SJSA1 (cell line): Measurements from ENCODE around the gene FER. TPM values are rescaled to one million over a fixed set of nuclear protein-coding genes. Genes with fewer than 3 reads are reported as not detected.

ENCODE experiments used
- DNase-seq, 2 experiments: peaks; one replicate each; pipeline ENCODE4 v3.0.0-alpha.2; 2015 to 2020; ENCODE audit warnings: low spot score in 2 of 2, low read depth in 1 of 2
- H3K27ac ChIP-seq: fragments of 250-450 bp; sonication (Bioruptor Pico); 2 replicates; pipeline ENCODE4 v1.5.1; 2020; ENCODE audit warnings: mild to moderate bottlenecking, moderate library complexity
- H3K27me3 ChIP-seq: fragments of 250-450 bp; sonication (Bioruptor Pico); replicated peaks from 2 replicates; pipeline ENCODE4 v1.5.1; 2020; ENCODE audit warnings: mild to moderate bottlenecking, moderate library complexity
- H3K36me3 ChIP-seq: fragments of 250-450 bp; sonication (Bioruptor Pico); 2 replicates; pipeline ENCODE4 v1.5.1; 2020; ENCODE audit warnings: mild to moderate bottlenecking
- H3K4me1 ChIP-seq: fragments of 250-450 bp; sonication (Bioruptor Pico); replicated peaks from 2 replicates; pipeline ENCODE4 v1.6.1; 2021; ENCODE audit warnings: mild to moderate bottlenecking
- H3K4me3 ChIP-seq: fragments of 250-450 bp; sonication (Bioruptor Pico); 2 replicates; pipeline ENCODE4 v1.5.1; 2020; ENCODE audit warnings: mild to moderate bottlenecking
- H3K9me3 ChIP-seq: fragments of 250-450 bp; sonication (Bioruptor Pico); replicated peaks from 2 replicates; pipeline ENCODE4 v1.5.1; 2020; ENCODE audit warnings: mild to moderate bottlenecking
- total RNA-seq: library from RNA; depleted of rRNA; stranded (reverse); fragments of >200 nt; shearing (Covaris generic); gene quantifications from 2 replicates; pipeline ENCODE4 v1.2.3, GENCODE V29; 2014

Gene FER
- total RNA-seq, 1 experiment from 2014 or later: 31.2 TPM

- no peaks in the 10 kb centered on the region for H3K9me3 ChIP-seq
- no peak for DNase-seq
Measured at GRCh38 chr5:109173036-109173794, 425.5 kb downstream of the FER start.

GRCh38 chr5:109177227-109177626 lies 429.5 kb downstream of the FER start:
- H3K4me1 ChIP-seq: no peaks in the 10 kb centered on the region
- no peak for DNase-seq
- no peaks in the 10 kb centered on the region for H3K36me3 ChIP-seq
- H3K4me3 ChIP-seq: no peak overlapping the region
- H3K9me3 ChIP-seq: no peaks in the 10 kb centered on the region
- no peaks in the 10 kb centered on the region for H3K27me3 ChIP-seq
- H3K27ac ChIP-seq: no peak overlapping the region

More at GRCh38 chr5:109173036-109173794, 425.5 kb downstream of the FER start:
- Histone ChIP-seq H3K27ac (no peak overlapping the region), H3K27me3 (no peaks in the 10 kb centered on the region), H3K36me3 (no peaks in the 10 kb centered on the region), H3K4me3 (no peak overlapping the region), H3K4me1 (no peaks in the 10 kb centered on the region)

GRCh38 chr5:109177782-109178181 lies 430.1 kb downstream of the FER start:
- no peaks in the 10 kb centered on the region for H3K9me3 ChIP-seq
- no peak overlapping the region for H3K4me3 ChIP-seq
- DNase-seq: no peak
- no peaks in the 10 kb centered on the region for H3K4me1 ChIP-seq
- no peaks in the 10 kb centered on the region for H3K36me3 ChIP-seq
- H3K27ac ChIP-seq: no peak overlapping the region
- H3K27me3 ChIP-seq: no peaks in the 10 kb centered on the region

DNA sequence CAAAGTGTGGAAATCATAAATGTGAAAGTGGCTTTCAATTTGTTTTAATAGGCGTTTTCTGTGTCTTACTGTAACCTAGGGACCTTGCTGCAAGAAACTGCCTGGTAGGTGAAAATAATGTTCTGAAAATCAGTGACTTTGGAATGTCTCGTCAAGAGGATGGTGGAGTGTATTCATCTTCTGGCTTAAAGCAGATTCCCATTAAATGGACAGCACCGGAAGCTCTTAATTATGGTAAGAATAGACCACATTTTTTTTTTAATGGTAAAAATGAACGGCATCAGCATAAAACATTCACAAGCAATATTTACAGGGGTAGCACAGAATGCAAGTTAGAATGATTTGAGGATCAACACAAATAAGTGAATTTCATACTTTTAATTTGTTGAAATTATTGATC lies 433.0 kb downstream of the FER start:
- Histone ChIP-seq H3K36me3 (no peaks in the 10 kb centered on the region), H3K27ac (no peak overlapping the region), H3K9me3 (no peaks in the 10 kb centered on the region), H3K4me1 (no peaks in the 10 kb centered on the region), H3K4me3 (no peak overlapping the region), H3K27me3 (no peaks in the 10 kb centered on the region)
- no peak for DNase-seq

DNA sequence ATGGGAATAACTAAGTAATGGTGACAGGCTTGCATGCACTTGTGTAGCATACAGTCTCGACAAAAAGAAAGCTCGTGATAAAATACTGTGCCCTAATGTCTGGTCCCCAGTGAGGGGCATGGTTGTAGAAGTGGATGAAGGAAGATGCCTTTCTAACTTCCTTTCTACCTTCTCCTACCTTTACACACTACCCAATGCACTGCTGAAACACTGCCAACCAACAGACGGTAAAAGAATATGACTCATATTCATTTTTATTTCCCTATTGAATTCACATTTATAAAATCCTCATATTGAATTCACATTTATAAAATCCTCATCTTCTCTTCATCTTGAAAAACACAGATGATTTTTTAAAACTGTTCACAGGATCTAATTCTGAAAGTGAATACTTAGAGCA lies 439.1 kb downstream of the FER start:
- peaks cover 12% of the 10 kb centered on the region for H3K4me1 ChIP-seq
- no peaks in the 10 kb centered on the region for H3K9me3 ChIP-seq
- DNase-seq: no peak
- no peaks in the 10 kb centered on the region for H3K27me3 ChIP-seq
- H3K4me3 ChIP-seq: no peak overlapping the region
- peaks cover 10% of the 10 kb centered on the region for H3K36me3 ChIP-seq
- H3K27ac ChIP-seq: no peak overlapping the region

DNA sequence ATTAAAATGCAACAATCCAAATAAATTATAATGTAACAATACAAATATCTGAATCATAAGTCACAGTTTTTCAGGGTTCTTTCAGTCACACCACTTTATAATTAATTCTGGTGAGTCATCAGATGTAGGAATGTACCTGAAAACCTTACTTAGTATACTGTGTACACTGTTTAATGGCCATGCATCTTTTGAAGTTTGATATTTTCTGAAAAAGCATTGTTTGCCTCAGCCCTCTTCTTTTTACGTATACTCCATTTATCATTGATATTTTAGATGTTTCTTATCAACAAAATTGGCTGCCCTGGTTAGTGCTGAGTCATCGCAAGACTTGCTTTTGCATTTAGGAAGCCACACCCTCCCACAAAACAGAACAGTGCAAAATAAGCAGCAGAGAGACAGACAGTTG lies 443.5 kb downstream of the FER start:
- H3K27ac ChIP-seq: no peak overlapping the region

GRCh38 chr5:109192027-109192426 lies 444.3 kb downstream of the FER start:
- peaks cover 10% of the 10 kb centered on the region for H3K36me3 ChIP-seq
- H3K27ac ChIP-seq: no peak overlapping the region
- no peaks in the 10 kb centered on the region for H3K27me3 ChIP-seq
- no peak overlapping the region for H3K4me3 ChIP-seq
- H3K9me3 ChIP-seq: no peaks in the 10 kb centered on the region
- DNase-seq: no peak
- H3K4me1 ChIP-seq: peaks cover 25% of the 10 kb centered on the region

More for the DNA sequence above, 443.5 kb downstream of the FER start:
- no peaks in the 10 kb centered on the region for H3K9me3 ChIP-seq
- no peaks in the 10 kb centered on the region for H3K27me3 ChIP-seq
- DNase-seq: peak in 1 of 2 experiments; percentile 59
- peaks cover 10% of the 10 kb centered on the region for H3K36me3 ChIP-seq
- no peak overlapping the region for H3K4me3 ChIP-seq
- peaks cover 17% of the 10 kb centered on the region for H3K4me1 ChIP-seq

DNA sequence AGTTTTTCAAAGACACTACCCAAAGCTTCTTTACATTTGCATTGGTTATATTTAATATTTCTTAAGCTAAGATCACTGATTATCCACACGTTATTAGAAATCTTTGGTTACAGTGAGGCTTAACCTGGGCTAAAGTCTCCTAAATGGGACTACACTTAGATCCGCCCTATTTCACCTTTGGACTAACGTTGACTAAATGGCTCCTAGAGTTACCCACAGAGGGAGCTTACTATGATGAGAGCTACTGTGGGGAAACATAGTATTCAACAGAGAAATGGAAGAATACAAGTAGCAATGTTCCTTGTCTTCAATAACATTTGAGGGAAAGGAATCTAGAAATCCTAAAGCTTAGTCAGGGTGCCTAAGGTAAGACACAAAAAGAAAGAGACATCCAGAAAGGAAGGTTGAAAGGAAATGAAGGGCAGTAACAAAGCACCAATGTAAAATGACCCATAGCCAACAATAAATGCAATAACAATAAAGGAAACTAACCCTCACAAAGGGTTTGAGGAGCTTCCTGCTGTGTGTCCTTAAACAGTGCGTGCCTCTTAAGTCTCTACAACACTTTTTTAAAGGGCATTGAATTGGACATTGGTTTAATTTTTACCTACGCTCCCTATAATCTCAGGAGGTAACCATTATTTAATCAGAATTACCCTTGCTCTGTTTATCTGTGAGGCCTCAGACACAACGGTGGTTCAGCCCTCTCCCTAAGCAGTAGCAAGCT lies 445.0 kb downstream of the FER start:
- Histone ChIP-seq H3K9me3 (no peaks in the 10 kb centered on the region), H3K36me3 (peaks cover 4% of the 10 kb centered on the region), H3K27me3 (no peaks in the 10 kb centered on the region), H3K27ac (no peak overlapping the region), H3K4me3 (no peak overlapping the region), H3K4me1 (peaks cover 25% of the 10 kb centered on the region)
- no peak for DNase-seq

- no peaks in the 10 kb centered on the region for H3K36me3 ChIP-seq
- H3K4me1 ChIP-seq: peaks cover 21% of the 10 kb centered on the region
- H3K4me3 ChIP-seq: no peak overlapping the region
- H3K27me3 ChIP-seq: no peaks in the 10 kb centered on the region
- no peak for DNase-seq
- H3K9me3 ChIP-seq: no peaks in the 10 kb centered on the region
- H3K27ac ChIP-seq: no peak overlapping the region
Measured at GRCh38 chr5:109195667-109196066, 448.0 kb downstream of the FER start.

DNA sequence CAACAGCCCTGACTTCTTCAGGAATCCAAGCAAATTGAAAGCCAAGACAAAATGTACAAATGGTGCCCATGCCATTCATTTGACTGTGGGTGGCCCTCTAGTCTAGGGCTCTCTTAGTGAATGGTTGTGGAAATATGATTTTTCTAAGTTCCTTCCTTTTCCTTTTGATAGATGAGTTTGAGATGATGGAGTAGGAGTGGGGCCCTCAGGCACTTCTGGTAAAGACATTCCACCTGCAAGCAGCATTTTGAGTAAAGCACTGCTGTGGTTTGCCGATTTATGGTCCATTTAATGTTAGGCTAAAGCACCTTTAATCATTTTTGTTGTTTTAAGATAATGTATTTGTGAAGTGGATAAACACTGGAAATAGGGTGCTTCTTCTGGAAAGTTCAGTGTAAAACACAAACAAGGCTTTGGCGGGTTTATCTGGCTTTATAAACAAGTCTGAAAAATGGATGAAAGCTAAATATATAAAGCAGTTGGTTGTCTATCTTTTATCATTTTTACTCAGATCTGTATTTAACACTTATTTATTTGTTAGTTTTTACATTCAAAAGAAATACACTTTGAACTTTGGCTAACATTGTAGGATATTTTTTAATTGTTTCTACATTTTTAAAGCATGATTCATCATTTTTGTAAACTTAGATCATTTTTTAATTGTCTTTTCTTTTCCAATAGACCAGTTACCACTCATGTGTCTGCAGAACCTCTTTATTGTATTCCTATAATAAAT lies 448.6 kb downstream of the FER start:
- Histone ChIP-seq H3K36me3 (no peaks in the 10 kb centered on the region), H3K27ac (no peak overlapping the region), H3K27me3 (no peaks in the 10 kb centered on the region), H3K4me3 (no peak overlapping the region), H3K9me3 (no peaks in the 10 kb centered on the region), H3K4me1 (peaks cover 15% of the 10 kb centered on the region)
- DNase-seq: no peak

DNA sequence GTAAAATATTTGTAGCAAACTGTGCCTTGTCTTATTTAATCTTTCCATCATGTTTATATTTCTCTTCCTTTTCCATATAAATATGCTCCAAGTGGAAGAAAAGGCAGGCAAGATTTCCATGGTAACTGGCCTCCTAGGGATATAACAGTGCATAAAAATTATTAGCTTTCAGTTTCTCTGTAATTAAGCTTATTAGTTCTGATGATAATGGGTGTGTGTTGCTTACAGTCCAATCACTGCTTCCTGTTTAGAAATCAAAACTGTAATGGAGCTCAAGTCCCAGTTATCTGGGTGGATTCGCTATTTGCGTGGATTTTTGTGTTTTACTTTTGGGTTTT lies 449.1 kb downstream of the FER start:
- H3K27ac ChIP-seq: no peak overlapping the region
- DNase-seq: no peak
- no peaks in the 10 kb centered on the region for H3K9me3 ChIP-seq
- no peaks in the 10 kb centered on the region for H3K36me3 ChIP-seq
- peaks cover 13% of the 10 kb centered on the region for H3K4me1 ChIP-seq
- no peak overlapping the region for H3K4me3 ChIP-seq
- no peaks in the 10 kb centered on the region for H3K27me3 ChIP-seq

DNA sequence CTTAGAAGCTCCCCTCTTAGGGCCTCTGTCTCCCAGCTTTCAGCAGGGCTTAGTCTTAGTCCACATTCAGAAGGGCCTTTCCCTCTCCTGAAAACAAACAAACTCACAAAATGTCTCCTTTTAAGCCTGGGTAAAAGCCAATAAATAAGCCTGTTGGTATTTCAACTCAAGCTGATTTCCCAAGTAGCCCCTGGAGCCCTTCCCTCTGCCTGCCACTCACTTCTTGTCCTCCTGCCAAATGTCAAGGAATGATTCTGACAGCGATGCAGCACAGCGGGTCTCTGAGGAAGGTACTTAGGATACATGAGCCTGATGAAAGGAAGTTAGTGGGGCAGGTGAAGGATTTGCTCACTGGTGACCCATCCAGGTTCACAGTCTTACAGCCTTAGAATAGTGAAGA lies 451.6 kb downstream of the FER start:
- Histone ChIP-seq H3K9me3 (no peaks in the 10 kb centered on the region), H3K4me3 (no peak overlapping the region)

DNA sequence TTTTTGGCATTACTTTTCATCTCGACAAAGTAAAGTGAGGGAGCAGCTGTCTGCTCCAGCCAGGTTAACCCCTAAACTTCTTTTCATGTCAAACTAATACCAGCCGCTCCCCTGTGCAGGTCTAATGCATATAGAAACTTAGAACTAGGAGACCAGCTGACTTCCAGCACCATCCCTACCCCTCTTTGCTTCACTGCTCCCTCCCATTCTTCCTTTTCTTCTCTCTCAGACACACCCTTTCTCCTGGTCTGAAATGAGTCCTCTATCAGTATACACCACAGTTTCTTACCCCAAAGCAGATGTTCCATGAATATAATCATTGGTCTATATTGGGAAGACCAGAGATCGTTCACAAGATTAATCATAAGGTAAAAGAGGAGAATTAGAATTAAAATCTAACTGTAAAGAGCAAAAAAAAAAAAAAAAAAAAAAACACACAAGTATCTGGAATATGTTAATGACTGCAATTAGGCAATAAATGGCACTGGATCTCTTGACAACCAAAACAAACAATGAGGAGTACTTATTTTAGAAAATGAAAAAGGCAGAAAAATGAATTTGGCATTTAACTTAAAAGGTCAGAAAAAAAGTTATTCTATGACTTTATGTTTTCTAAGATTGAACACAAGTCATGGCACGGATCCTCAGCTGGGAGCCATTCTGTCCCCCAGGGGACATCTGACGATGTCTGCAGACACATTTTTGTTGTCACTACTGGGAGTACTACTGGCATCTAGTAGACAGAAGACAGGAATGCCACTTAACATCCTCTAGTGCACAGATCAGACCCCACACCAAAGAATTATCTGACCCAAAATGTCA lies 452.3 kb downstream of the FER start:
- H3K4me1 ChIP-seq: peaks cover 13% of the 10 kb centered on the region
- H3K27ac ChIP-seq: no peak overlapping the region
- H3K9me3 ChIP-seq: no peaks in the 10 kb centered on the region
- H3K36me3 ChIP-seq: no peaks in the 10 kb centered on the region
- H3K4me3 ChIP-seq: no peak overlapping the region
- DNase-seq: no peak
- H3K27me3 ChIP-seq: no peaks in the 10 kb centered on the region

More for the DNA sequence above, 451.6 kb downstream of the FER start:
- no peak for DNase-seq
- Histone ChIP-seq H3K27me3 (no peaks in the 10 kb centered on the region), H3K27ac (no peak overlapping the region), H3K36me3 (no peaks in the 10 kb centered on the region), H3K4me1 (peaks cover 13% of the 10 kb centered on the region)
